Measurements from ENCODE around the gene RBM33. TPM values are rescaled to one million over a fixed set of nuclear protein-coding genes. Genes with fewer than 3 reads are reported as not detected.

The RBM33 gene
- total and polyA plus RNA-seq, 2 of the 13 experiments (the other 11 are each of a cell fraction or from before 2014, with no cell fraction given) = 12.4 to 28.9 TPM

GRCh38 chr7:155808549-155809331 lies 164.3 kb downstream of the RBM33 start (continued):
- TF ChIP-seq ZXDC (CRISPR knock-in tag; IDR thresholded peaks at IDR 0.05) (no peak), NFKB2 (CRISPR knock-in tag; IDR thresholded peaks at IDR 0.05; ENCODE audit: borderline replicate concordance) (peak; percentile 80), TOPORS (CRISPR knock-in tag; IDR thresholded peaks at IDR 0.05) (peak; percentile 41; the same call in 1 of the 2 replicates), GFI1 (CRISPR knock-in tag; IDR thresholded peaks at IDR 0.05; ENCODE audit: borderline replicate concordance) (no peak), PPARG (CRISPR knock-in tag; conservative IDR thresholded peaks at IDR 0.05) (no peak), JUND (CRISPR knock-in tag; IDR thresholded peaks at IDR 0.05) (no peak), PHF21A (CRISPR knock-in tag; IDR thresholded peaks at IDR 0.05) (no peak), MLLT10 (CRISPR knock-in tag; IDR thresholded peaks at IDR 0.05) (no peak), MTF1 (CRISPR knock-in tag; IDR thresholded peaks at IDR 0.05) (no peak), LRRFIP1 (CRISPR knock-in tag; conservative IDR thresholded peaks at IDR 0.05) (no peak), DPF2 (CRISPR knock-in tag; IDR thresholded peaks at IDR 0.05; ENCODE audit: borderline replicate concordance, low read depth) (0 out of 2 replicates have a peak, but pooled peaks have one; percentile 27), ZFP36L2 (CRISPR knock-in tag; IDR thresholded peaks at IDR 0.05) (no peak), HNF1B (CRISPR knock-in tag; IDR thresholded peaks at IDR 0.05) (peak; percentile 98), MED13 (CRISPR knock-in tag; IDR thresholded peaks at IDR 0.05) (peak; percentile 29; the same call in 1 of the 2 replicates), DBP (CRISPR knock-in tag; IDR thresholded peaks at IDR 0.05; ENCODE audit: not compliant biosample characterization) (no peak), ZNF768 (CRISPR knock-in tag; IDR thresholded peaks at IDR 0.05) (0 out of 2 replicates have a peak, but pooled peaks have one; percentile 16), MATR3 (CRISPR knock-in tag; IDR thresholded peaks at IDR 0.05) (no peak), CSRNP1 (CRISPR knock-in tag; IDR thresholded peaks at IDR 0.05) (0 out of 2 replicates have a peak, but pooled peaks have one; percentile 24), EED (CRISPR knock-in tag; IDR thresholded peaks at IDR 0.05) (no peak), ONECUT2 (CRISPR knock-in tag; IDR thresholded peaks at IDR 0.05) (no peak), ZNF788 (CRISPR knock-in tag; IDR thresholded peaks at IDR 0.05; ENCODE audit: borderline replicate concordance) (no peak)
